Colonic mucosa (tissue), 4 donors: ENCODE results near the gene TTC7B. TPM values are rescaled to one million over a fixed set of nuclear protein-coding genes. Genes with fewer than 3 reads are reported as not detected.

Source experiments
- DNase-seq: peaks from one replicate; pipeline ENCODE4 v3.0.0-alpha.2; 2020
- H3K27ac ChIP-seq: fragments of 200-600 bp; one replicate; pipeline ENCODE4 v1.8.0; 2021
- H3K27me3 ChIP-seq: fragments of 200-600 bp; one replicate; pipeline ENCODE4 v1.8.0; 2021
- H3K36me3 ChIP-seq: fragments of 200-600 bp; one replicate; pipeline ENCODE4 v1.8.0; 2021
- H3K4me1 ChIP-seq: fragments of 200-600 bp; one replicate; pipeline ENCODE4 v1.8.0; 2021; ENCODE audit warnings: mild to moderate bottlenecking
- H3K4me3 ChIP-seq: fragments of 200-600 bp; one replicate; pipeline ENCODE4 v1.8.0; 2021
- H3K9ac ChIP-seq, 2 donors: one replicate each; pipeline ENCODE4 v1.7.0; 2013; ENCODE audit warnings: control low read depth in 2 of 2, low read depth in 2 of 2, low read length in 2 of 2
- H3K9me3 ChIP-seq: fragments of 200-600 bp; one replicate; pipeline ENCODE4 v1.8.0; 2021
- CTCF ChIP-seq: fragments of 200-600 bp; IDR thresholded peaks from one replicate; pipeline ENCODE4 v1.8.0; 2022; ENCODE audit warnings: antibody characterized with exemption, mild to moderate bottlenecking
- intact Hi-C: fragments of 100-400 bp; cut with DNase I; formaldehyde crosslinking; loops from one replicate; pipeline ENCODE4 v1.14.1; 2022
- total RNA-seq, 2 donors: library from RNA; stranded (reverse); fragmentation: NEBNext Ultra II Directional in 1 of 2; extraction: Animal tissue kit (Norgen Biotek cat#: 25700) in 1 of 2; gene quantifications; one replicate each; pipeline ENCODE4 v1.2.1, GENCODE V29; 2021
- donor health status: healthy.
- donor health status: DM: no; HTN: no; CAD: no.
- donor health status: DM: no; HTN: no; CAD: no.

The TTC7B gene
- total RNA-seq, 2 donors from 2014 or later: 3.3 to 11.8 TPM

- DNase-seq: no peak
- no peak for TF ChIP-seq CTCF
- H3K27ac ChIP-seq: no peak overlapping the region
- H3K4me1 ChIP-seq: no peaks in the 10 kb centered on the region
- no peak overlapping the region for H3K9ac ChIP-seq
- no peak overlapping the region for H3K4me3 ChIP-seq
- no peaks in the 10 kb centered on the region for H3K27me3 ChIP-seq
- no peaks in the 10 kb centered on the region for H3K36me3 ChIP-seq
- intact Hi-C loops: no loop called here
- H3K9me3 ChIP-seq: no peaks in the 10 kb centered on the region
These were observed 242.7 kb downstream of the TTC7B start for GRCh38 chr14:90573385-90574105.

GRCh38 chr14:90572441-90573150 is 243.6 kb downstream of the TTC7B start:
- Histone ChIP-seq H3K4me1 (no peaks in the 10 kb centered on the region), H3K9me3 (no peaks in the 10 kb centered on the region), H3K4me3 (no peak overlapping the region), H3K9ac (no peak overlapping the region), H3K36me3 (no peaks in the 10 kb centered on the region), H3K27ac (no peak overlapping the region), H3K27me3 (no peaks in the 10 kb centered on the region)
- DNase-seq: no peak
- no peak for TF ChIP-seq CTCF
- intact Hi-C loops: no loop called here

GRCh38 chr14:90571149-90571947 is 244.9 kb downstream of the TTC7B start:
- DNase-seq: no peak
- no peaks in the 10 kb centered on the region for H3K4me1 ChIP-seq
- no peaks in the 10 kb centered on the region for H3K36me3 ChIP-seq
- H3K9ac ChIP-seq: no peak overlapping the region
- TF ChIP-seq CTCF: no peak
- H3K27me3 ChIP-seq: no peaks in the 10 kb centered on the region
- H3K9me3 ChIP-seq: no peaks in the 10 kb centered on the region
- H3K4me3 ChIP-seq: no peak overlapping the region
- no peak overlapping the region for H3K27ac ChIP-seq
- intact Hi-C loops: no loop called here

GRCh38 chr14:90570461-90570860 is 245.8 kb downstream of the TTC7B start:
- TF ChIP-seq CTCF: no peak
- Histone ChIP-seq H3K4me3 (no peak overlapping the region), H3K27me3 (no peaks in the 10 kb centered on the region), H3K9ac (no peak overlapping the region), H3K27ac (no peak overlapping the region), H3K36me3 (no peaks in the 10 kb centered on the region), H3K4me1 (no peaks in the 10 kb centered on the region), H3K9me3 (no peaks in the 10 kb centered on the region)
- DNase-seq: no peak
- intact Hi-C loops: no loop called here

GRCh38 chr14:90569606-90570387 is 246.4 kb downstream of the TTC7B start:
- intact Hi-C loops: no loop called here
- no peak for DNase-seq
- no peak overlapping the region for H3K27ac ChIP-seq

More at GRCh38 chr14:90569606-90570387, 246.4 kb downstream of the TTC7B start:
- H3K4me3 ChIP-seq: no peak overlapping the region
- H3K36me3 ChIP-seq: no peaks in the 10 kb centered on the region
- H3K4me1 ChIP-seq: no peaks in the 10 kb centered on the region
- TF ChIP-seq CTCF: no peak
- H3K9me3 ChIP-seq: no peaks in the 10 kb centered on the region
- no peaks in the 10 kb centered on the region for H3K27me3 ChIP-seq
- H3K9ac ChIP-seq: no peak overlapping the region
